MM.1S (cell line): ENCODE results near the gene METTL2A.
"Not testable (repeated sequence)": the region's sequence is repeated elsewhere in the genome, so short reads cannot be mapped to it uniquely, and the experiment has no call there.

Experiments
- DNase-seq: peaks from one replicate; pipeline ENCODE4 v3.0.0-alpha.2; 2015
- H2AFZ ChIP-seq: fragments of 300-600 bp; sonication (generic); 2 replicates; pipeline ENCODE4 v1.6.0; 2016; ENCODE audit warnings: antibody characterized with exemption, low read length
- H3F3A ChIP-seq: fragments of 300-600 bp; sonication (generic); 2 replicates; pipeline ENCODE4 v1.6.1; 2016; ENCODE audit warnings: mild to moderate bottlenecking, antibody characterized with exemption, low read length, moderate library complexity, mixed read lengths; ENCODE audit not compliant: insufficient read depth
- H3K27ac ChIP-seq: fragments of 300-600 bp; sonication (generic); 2 replicates; pipeline ENCODE4 v1.5.1; 2016; ENCODE audit warnings: mild to moderate bottlenecking, low read length
- H3K27me3 ChIP-seq: fragments of 300-600 bp; sonication (generic); replicated peaks from 2 replicates; pipeline ENCODE4 v1.6.0; 2016; ENCODE audit warnings: low read length; ENCODE audit not compliant: insufficient read depth
- H3K36me3 ChIP-seq: fragments of 300-600 bp; sonication (generic); replicated peaks from 2 replicates; pipeline ENCODE4 v1.6.1; 2016; ENCODE audit warnings: mild to moderate bottlenecking, low read length, mixed read lengths; ENCODE audit not compliant: insufficient read depth
- H3K4me1 ChIP-seq: fragments of 300-600 bp; sonication (generic); 2 replicates; pipeline ENCODE4 v1.6.1; 2016; ENCODE audit warnings: low read length, mixed read lengths
- H3K4me2 ChIP-seq: fragments of 300-600 bp; sonication (generic); 2 replicates; pipeline ENCODE4 v1.6.0; 2016; ENCODE audit warnings: low read depth, low read length
- H3K4me3 ChIP-seq: fragments of 300-600 bp; sonication (generic); 2 replicates; pipeline ENCODE4 v1.5.1; 2016; ENCODE audit warnings: low read length, mixed read lengths
- H3K79me2 ChIP-seq: fragments of 300-600 bp; sonication (generic); 2 replicates; pipeline ENCODE4 v1.6.1; 2016; ENCODE audit warnings: mixed run types, low read length, mixed read lengths
- H3K9ac ChIP-seq: fragments of 300-600 bp; sonication (generic); 2 replicates; pipeline ENCODE4 v1.6.1; 2016; ENCODE audit warnings: low read length, mixed read lengths
- H3K9me2 ChIP-seq: fragments of 300-600 bp; sonication (generic); replicated peaks from 2 replicates; pipeline ENCODE4 v1.6.1; 2016; ENCODE audit warnings: mild to moderate bottlenecking, low read length, mixed read lengths; ENCODE audit not compliant: insufficient read depth
- H3K9me3 ChIP-seq: fragments of 300-600 bp; sonication (generic); replicated peaks from 2 replicates; pipeline ENCODE4 v1.6.1; 2016; ENCODE audit warnings: mild to moderate bottlenecking, low read length, mixed read lengths; ENCODE audit not compliant: insufficient read depth
- H4K20me1 ChIP-seq: fragments of 300-600 bp; sonication (generic); 2 replicates; pipeline ENCODE4 v1.6.1; 2016; ENCODE audit warnings: mild to moderate bottlenecking, low read length, moderate library complexity, mixed read lengths; ENCODE audit not compliant: insufficient read depth

METTL2A gene

DNA sequence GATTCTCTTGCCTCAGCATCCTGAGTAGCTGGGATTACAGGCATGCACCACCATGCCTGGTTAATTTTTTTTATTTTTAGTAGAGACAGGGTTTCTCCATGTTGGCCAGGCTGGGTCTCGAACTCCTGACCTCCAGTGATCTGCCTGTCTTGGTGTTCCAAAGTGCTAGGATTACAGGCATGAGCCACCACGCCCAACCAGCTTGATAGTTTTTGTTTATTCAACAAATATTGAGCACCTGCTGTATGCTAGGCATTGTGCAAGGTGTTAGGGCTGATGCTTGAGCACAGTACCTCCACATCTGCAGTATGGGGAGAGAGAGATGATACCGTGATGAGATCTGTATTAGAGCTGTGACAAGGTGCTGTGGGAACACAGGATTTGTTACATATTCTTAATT is 58.9 kb downstream of the METTL2A start:
- not testable (repeated sequence) for H3F3A ChIP-seq, H3K4me2 ChIP-seq, H3K9me3 ChIP-seq, H3K4me1 ChIP-seq, H3K9me2 ChIP-seq, H3K4me3 ChIP-seq, H3K27ac ChIP-seq, H4K20me1 ChIP-seq, H3K9ac ChIP-seq, H3K36me3 ChIP-seq, H3K27me3 ChIP-seq, H2AFZ ChIP-seq, DNase-seq
- peaks cover 77% of the 10 kb centered on the region for H3K79me2 ChIP-seq

GRCh38 chr17:62490990-62491389 is 67.3 kb downstream of the METTL2A start:
- not testable (repeated sequence) for H3K4me3 ChIP-seq, H3F3A ChIP-seq, H3K9me2 ChIP-seq, H3K27me3 ChIP-seq, H4K20me1 ChIP-seq, H3K27ac ChIP-seq, H2AFZ ChIP-seq, H3K9me3 ChIP-seq, H3K4me1 ChIP-seq, H3K4me2 ChIP-seq, DNase-seq, H3K9ac ChIP-seq, H3K36me3 ChIP-seq
- H3K79me2 ChIP-seq: peaks cover 92% of the 10 kb centered on the region

- not testable (repeated sequence) for H3K9me2 ChIP-seq, H3K4me2 ChIP-seq, H3K4me1 ChIP-seq, H4K20me1 ChIP-seq, H3K36me3 ChIP-seq, H3K27ac ChIP-seq, H3K4me3 ChIP-seq, H3K9ac ChIP-seq, DNase-seq, H3K9me3 ChIP-seq, H3F3A ChIP-seq, H3K27me3 ChIP-seq, H2AFZ ChIP-seq
- H3K79me2 ChIP-seq: peaks cover 93% of the 10 kb centered on the region
These were observed 69.5 kb downstream of the METTL2A start for GRCh38 chr17:62493049-62493655.

GRCh38 chr17:62494073-62494472 is 70.4 kb downstream of the METTL2A start:
- not testable (repeated sequence) for H3K4me3 ChIP-seq, H3K4me1 ChIP-seq, H3F3A ChIP-seq, H3K9me2 ChIP-seq, H3K27me3 ChIP-seq, H3K27ac ChIP-seq, H4K20me1 ChIP-seq, H3K9ac ChIP-seq, H3K36me3 ChIP-seq, H2AFZ ChIP-seq, DNase-seq, H3K9me3 ChIP-seq, H3K4me2 ChIP-seq
- peaks cover 93% of the 10 kb centered on the region for H3K79me2 ChIP-seq

GRCh38 chr17:62496344-62496743 is 72.6 kb downstream of the METTL2A start:
- not testable (repeated sequence) for H3K9me2 ChIP-seq, H3K27ac ChIP-seq, H3K4me2 ChIP-seq, H3F3A ChIP-seq, H3K4me1 ChIP-seq, H3K9me3 ChIP-seq, H4K20me1 ChIP-seq, H3K4me3 ChIP-seq, H2AFZ ChIP-seq, H3K9ac ChIP-seq, DNase-seq, H3K27me3 ChIP-seq, H3K36me3 ChIP-seq
- peaks cover 82% of the 10 kb centered on the region for H3K79me2 ChIP-seq

GRCh38 chr17:62498796-62499195 is 75.1 kb downstream of the METTL2A start:
- not testable (repeated sequence) for H3K4me3 ChIP-seq, H3K4me2 ChIP-seq, H3K9ac ChIP-seq, H3K9me2 ChIP-seq, H3K4me1 ChIP-seq, H2AFZ ChIP-seq, H4K20me1 ChIP-seq, H3K27ac ChIP-seq, H3F3A ChIP-seq, H3K27me3 ChIP-seq, H3K36me3 ChIP-seq, DNase-seq, H3K9me3 ChIP-seq
- peaks cover 76% of the 10 kb centered on the region for H3K79me2 ChIP-seq
